ENCODE measurements around the gene ZNF512B.

DNA sequence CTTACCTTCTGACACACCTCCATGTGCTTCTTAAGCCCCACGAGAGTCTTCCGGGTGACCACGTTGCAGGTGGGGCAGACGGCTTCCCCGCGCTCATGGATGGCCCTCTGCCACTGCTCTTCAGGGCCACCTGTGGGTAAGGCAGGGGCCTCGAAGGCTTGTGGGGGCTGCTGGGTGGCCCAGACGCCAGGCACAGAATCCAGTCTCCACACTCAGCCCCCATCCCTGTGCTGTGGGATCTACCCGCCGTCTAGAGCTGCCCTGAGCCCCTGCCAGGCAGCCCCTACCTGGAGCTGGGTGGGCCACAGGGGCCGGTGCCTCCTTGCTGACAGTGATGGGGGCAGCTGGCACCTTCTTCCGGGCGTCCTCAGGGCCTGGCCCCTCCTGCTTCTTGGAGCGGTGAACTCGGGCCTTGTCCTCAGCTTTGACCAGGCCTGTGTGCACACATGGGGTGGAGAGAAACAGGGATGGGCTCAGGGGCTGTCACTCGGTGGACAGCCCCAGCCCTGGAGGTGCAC, 5.9 kb downstream of the ZNF512B start:
- TF ChIP-seq POLR2A (IDR thresholded peaks at IDR 0.05) (no peak), EP300 (IDR thresholded peaks at IDR 0.05) (no peak), POLR2AphosphoS5 (IDR thresholded peaks at IDR 0.05) (no peak)
